HepG2 (cell line): ENCODE measurements around the gene IGDCC3. TPM values are rescaled to one million over a fixed set of nuclear protein-coding genes. Genes with fewer than 3 reads are reported as not detected.

Source experiments
- ATAC-seq: fragments of 200-7000 bp; cut with Tn5 transposase; 3 replicates; pipeline ENCODE4 v1.9.1; 2020; ENCODE audit warnings: mild to moderate bottlenecking, moderate library complexity
- BruUV-seq: library from RNA; stranded (reverse); fragments of 400-500 nt; replicated peaks from 2 replicates; lab custom pipeline; 2021; lab: Mats Ljungman, UMichigan
- CTCF ChIA-PET: fragments of 300-600 bp; formaldehyde crosslinking; extraction: SDS; loops from one replicate; lab custom pipeline; 2021; ENCODE audit warnings: low total read pairs, inconsistent platforms, low intra/inter-chr PET ratio; lab: Yijun Ruan, JAX
- POLR2A ChIA-PET: fragments of 350-600 bp; sonication (Branson Sonifier 250); formaldehyde crosslinking; loops from one replicate; lab custom pipeline; 2020; ENCODE audit warnings: antibody characterized with exemption, inconsistent platforms; lab: Yijun Ruan, JAX
- DNase-seq: peaks from one replicate; pipeline ENCODE4 v3.0.0-alpha.2; 2015; ENCODE audit warnings: low spot score
- FAIRE-seq: peaks from 3 replicates; lab custom pipeline; 2011; peaks lifted over from hg19 to GRCh38; lab: Jason Lieb, UNC
- H2AFZ ChIP-seq: one replicate; pipeline ENCODE4 v1.6.1; 2011; ENCODE audit warnings: low read length, inconsistent platforms
- H3K27ac ChIP-seq: fragments of 300-600 bp; 3 replicates; pipeline ENCODE4 v1.8.0; 2011; ENCODE audit warnings: mixed run types, mild to moderate bottlenecking, mixed read lengths, low read length, inconsistent platforms; ENCODE audit not compliant: insufficient read depth; ENCODE audit errors: extremely low read length
- H3K27me3 ChIP-seq, 2 experiments: fragments of 200-600 bp in 1 of 2; 2 replicates in 1 of 2; 3 replicates in 1 of 2; pipeline versions ENCODE4 v1.6.0 to v1.8.0; 2011; ENCODE audit warnings: low read length in 2 of 2, mild to moderate bottlenecking in 2 of 2, moderate library complexity in 2 of 2, inconsistent platforms in 1 of 2; ENCODE audit not compliant: insufficient read depth in 2 of 2, control insufficient read depth in 1 of 2
- H3K36me3 ChIP-seq, 2 experiments: fragments of 200-600 bp in 1 of 2; replicated peaks in 1 of 2; 2 replicates in 1 of 2; 3 replicates in 1 of 2; pipeline versions ENCODE4 v1.5.1 to v1.8.0; 2011; ENCODE audit warnings: low read length in 2 of 2, inconsistent platforms in 1 of 2; ENCODE audit not compliant: insufficient read depth in 2 of 2, control insufficient read depth in 1 of 2
- H3K4me1 ChIP-seq: 2 replicates; pipeline ENCODE4 v1.5.1; 2012; ENCODE audit warnings: low read length, inconsistent platforms; ENCODE audit not compliant: insufficient read depth
- H3K4me2 ChIP-seq: 2 replicates; pipeline ENCODE4 v1.6.0; 2011; ENCODE audit warnings: low read depth, low read length, inconsistent platforms
- H3K4me3 ChIP-seq, 3 experiments: fragments of 200-600 bp in 1 of 3; sonication (generic), shearing (Covaris generic) in 1 of 3; replicated peaks in 1 of 3; 2 replicates each; pipeline ENCODE4 v1.5.1; 2011 to 2016; ENCODE audit warnings: low read length in 3 of 3, inconsistent platforms in 2 of 3, low read depth in 2 of 3, mild to moderate bottlenecking in 2 of 3, control low read depth in 1 of 3, mixed read lengths in 1 of 3; ENCODE audit not compliant: insufficient read depth in 1 of 3
- H3K79me2 ChIP-seq: one replicate; pipeline ENCODE4 v1.6.1; 2011; ENCODE audit warnings: low read length, inconsistent platforms; ENCODE audit not compliant: insufficient read depth
- H3K9ac ChIP-seq: 2 replicates; pipeline ENCODE4 v1.6.0; 2011; ENCODE audit warnings: mild to moderate bottlenecking, low read depth, low read length, inconsistent platforms; ENCODE audit not compliant: insufficient read depth
- H3K9me3 ChIP-seq: 2 replicates; pipeline ENCODE4 v1.5.1; 2012; ENCODE audit warnings: mild to moderate bottlenecking, low read length
- H4K20me1 ChIP-seq: 2 replicates; pipeline ENCODE4 v1.6.0; 2011; ENCODE audit warnings: inconsistent platforms, mild to moderate bottlenecking, low read length, moderate library complexity; ENCODE audit not compliant: insufficient read depth
- AKAP8 ChIP-seq: sonication (generic); formaldehyde crosslinking; IDR thresholded peaks from 2 replicates; pipeline ENCODE4 v1.5.1; 2020; ENCODE audit warnings: mild to moderate bottlenecking, missing genetic modification reagents
- NFIC ChIP-seq: IDR thresholded peaks from 2 replicates; pipeline ENCODE4 v1.6.1; 2012; ENCODE audit warnings: mild to moderate bottlenecking, low read length, inconsistent platforms
- RNF219 ChIP-seq: sonication (generic); formaldehyde crosslinking; IDR thresholded peaks from 2 replicates; pipeline ENCODE4 v1.5.0; 2020; ENCODE audit warnings: mild to moderate bottlenecking, missing genetic modification reagents
- SCMH1 ChIP-seq: sonication (generic); formaldehyde crosslinking; IDR thresholded peaks from 2 replicates; pipeline ENCODE4 v1.9.0; 2021; ENCODE audit warnings: missing genetic modification reagents, mild to moderate bottlenecking, borderline replicate concordance
- ZNF264 ChIP-seq: sonication (generic); formaldehyde crosslinking; IDR thresholded peaks from 2 replicates; pipeline ENCODE4 v1.4.0; 2020; ENCODE audit warnings: missing genetic modification reagents
- ZNF281 ChIP-seq: sonication (generic); formaldehyde crosslinking; IDR thresholded peaks from 2 replicates; pipeline ENCODE4 v1.4.0; 2020; ENCODE audit warnings: missing genetic modification reagents, borderline replicate concordance
- ZNF33A ChIP-seq: sonication (generic); formaldehyde crosslinking; IDR thresholded peaks from 2 replicates; pipeline ENCODE4 v1.5.1; 2020; ENCODE audit warnings: missing genetic modification reagents, mild to moderate bottlenecking, moderate library complexity, borderline replicate concordance
- ZNF597 ChIP-seq: sonication (generic); formaldehyde crosslinking; IDR thresholded peaks from 2 replicates; pipeline ENCODE4 v1.5.0; 2020; ENCODE audit warnings: missing genetic modification reagents
- WGBS: methylation state at CpG from one replicate; pipeline ENCODE4 v1.1.6; 2017; ENCODE audit warnings: low lambda C conversion rate; 5-methylcytosine and 5-hydroxymethylcytosine counted together
- in situ Hi-C: cut with HindIII; loops from 2 replicates; pipeline ENCODE4 v1.10.0; 2017; ENCODE audit warnings: low pct_unique_long_range_greater_than_20kb; ENCODE audit not compliant: extremely low pct_ligation_motif_present
- intact Hi-C: fragments of 100-400 bp; cut with micrococcal nuclease; formaldehyde crosslinking; loops from one replicate; pipeline ENCODE4 v1.10.0; 2022; ENCODE audit not compliant: unreplicated experiment
- polyA plus RNA-seq, 8 experiments: library from polyadenylated mRNA; depleted of rRNA in 3 of 8; stranded (reverse) in 7 of 8; unstranded in 1 of 8; fragments of >200 nt; fragmentation: Illumina TruSeq in 4 of 8; extraction: Trizol in 4 of 8; gene quantifications; 2 replicates each; pipeline versions ENCODE4 v1.2.1 to v1.2.3, GENCODE V29; 2011 to 2016; ENCODE audit warnings: low read depth in 4 of 8, missing spikeins in 1 of 8, mixed read lengths in 1 of 8; ENCODE audit not compliant: insufficient read depth in 1 of 8
- total RNA-seq, 5 experiments: library from RNA; depleted of rRNA; stranded (reverse); fragments of >200 nt; fragmentation: Illumina TruSeq; extraction: Trizol; gene quantifications; 2 replicates each; pipeline ENCODE4 v1.2.3, GENCODE V29; 2016; ENCODE audit warnings: low read depth in 1 of 5

Gene IGDCC3
- total and polyA plus RNA-seq, 2 of the 13 experiments (the other 11 are each of a cell fraction or from before 2014, with no cell fraction given) = 30.1 to 51.8 TPM

- H3K9me3 ChIP-seq = peaks cover 6% of the 10 kb centered on the region; the same call in 1 of the 2 replicates
- POLR2A ChIA-PET = interaction anchor here (1.5 kb wide), 1 partner anchor 36 kb away, joined by 3 read pairs; no protein-coding TSS in a partner anchor
- no peak overlapping the region for H3K4me3 ChIP-seq
- no peak overlapping the region for H3K4me2 ChIP-seq
- no peak overlapping the region for H3K27ac ChIP-seq
- WGBS = 90% methylated on average over 8 of the region's 8 CpGs
- intact Hi-C loops = loop anchor here (5.0 kb wide), 1 partner anchor 38 kb away; no protein-coding TSS in a partner anchor
- TF ChIP-seq ZNF597 (CRISPR knock-in tag) (no peak), ZNF281 (CRISPR knock-in tag) (no peak), NFIC (no peak), SCMH1 (CRISPR knock-in tag) (no peak), RNF219 (CRISPR knock-in tag) (no peak), ZNF264 (CRISPR knock-in tag) (no peak), AKAP8 (CRISPR knock-in tag) (no peak), ZNF33A (CRISPR knock-in tag) (no peak)
- TF ChIP-seq, all 625 proteins: peak for 0
- no peak overlapping the region for H3K9ac ChIP-seq
- no peak overlapping the region for H2AFZ ChIP-seq
- 0 out of 2 replicates have a peak, but pooled peaks cover 3% of the 10 kb centered on the region for H4K20me1 ChIP-seq
- H3K4me1 ChIP-seq = peaks cover 29% of the 10 kb centered on the region
- no peaks in the 10 kb centered on the region for H3K27me3 ChIP-seq
- DNase-seq (no peak), ATAC-seq (no peak), FAIRE-seq (no peak)
- CTCF ChIA-PET = no interaction called here
- H3K36me3 ChIP-seq = peaks cover 5 to 22% of the 10 kb centered on the region in 2 experiments; a peak in 4 of 5 replicates
- no TSS peak for BruUV-seq
- in situ Hi-C loops = no loop called here
- peaks cover 27% of the 10 kb centered on the region for H3K79me2 ChIP-seq
Observed at GRCh38 chr15:65349338-65349737, 28.5 kb downstream of the IGDCC3 start.
